Breast epithelium (tissue), 3 donors: ENCODE measurements around the gene MGAT4A.

Experiments
- POLR2A ChIP-seq: fragments of 450-650 bp; IDR thresholded peaks from one replicate; pipeline ENCODE4 v1.6.1; 2016; ENCODE audit warnings: antibody characterized with exemption, mild to moderate bottlenecking, moderate library complexity
- TF ChIP-seq, protein P1 (sequence below), 3 donors: fragments of 450-650 bp; IDR thresholded peaks; one replicate each; pipeline ENCODE4 v1.5.1; 2016 to 2017; ENCODE audit warnings: antibody characterized with exemption in 3 of 3, mild to moderate bottlenecking in 3 of 3, moderate library complexity in 3 of 3

DNA sequence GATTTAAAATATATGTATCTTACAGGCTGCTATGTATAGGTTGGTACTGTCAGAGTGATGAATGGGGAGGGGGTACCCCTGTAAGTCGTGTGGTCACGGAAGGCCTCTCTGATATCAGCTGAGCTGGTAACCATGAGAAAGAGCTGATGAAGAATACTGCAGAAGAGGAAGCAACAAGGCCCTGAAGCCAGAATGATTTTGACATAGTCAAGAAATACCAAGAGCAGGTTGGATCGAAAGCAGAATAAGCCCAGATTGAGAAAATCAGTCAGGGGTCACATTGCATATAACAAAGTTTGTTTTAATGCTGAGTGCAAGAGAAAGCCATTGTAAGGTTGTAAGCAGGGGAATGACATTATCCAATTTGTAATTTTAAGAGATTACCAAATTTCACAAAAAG is 65.3 kb downstream of the MGAT4A start:
- TF ChIP-seq, protein P1, sequence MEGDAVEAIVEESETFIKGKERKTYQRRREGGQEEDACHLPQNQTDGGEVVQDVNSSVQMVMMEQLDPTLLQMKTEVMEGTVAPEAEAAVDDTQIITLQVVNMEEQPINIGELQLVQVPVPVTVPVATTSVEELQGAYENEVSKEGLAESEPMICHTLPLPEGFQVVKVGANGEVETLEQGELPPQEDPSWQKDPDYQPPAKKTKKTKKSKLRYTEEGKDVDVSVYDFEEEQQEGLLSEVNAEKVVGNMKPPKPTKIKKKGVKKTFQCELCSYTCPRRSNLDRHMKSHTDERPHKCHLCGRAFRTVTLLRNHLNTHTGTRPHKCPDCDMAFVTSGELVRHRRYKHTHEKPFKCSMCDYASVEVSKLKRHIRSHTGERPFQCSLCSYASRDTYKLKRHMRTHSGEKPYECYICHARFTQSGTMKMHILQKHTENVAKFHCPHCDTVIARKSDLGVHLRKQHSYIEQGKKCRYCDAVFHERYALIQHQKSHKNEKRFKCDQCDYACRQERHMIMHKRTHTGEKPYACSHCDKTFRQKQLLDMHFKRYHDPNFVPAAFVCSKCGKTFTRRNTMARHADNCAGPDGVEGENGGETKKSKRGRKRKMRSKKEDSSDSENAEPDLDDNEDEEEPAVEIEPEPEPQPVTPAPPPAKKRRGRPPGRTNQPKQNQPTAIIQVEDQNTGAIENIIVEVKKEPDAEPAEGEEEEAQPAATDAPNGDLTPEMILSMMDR (IDR thresholded peaks at IDR 0.05), result no peak
- TF ChIP-seq POLR2A, result no peak
